B cell (primary cell): ENCODE measurements around the gene ARMH3. TPM values are rescaled to one million over a fixed set of nuclear protein-coding genes. Genes with fewer than 3 reads are reported as not detected.

ENCODE experiments used
- ATAC-seq: fragments of 200-7000 bp; cut with Tn5 transposase; one replicate; pipeline ENCODE4 v1.10.0; 2021; ENCODE audit warnings: low read depth, mild to moderate bottlenecking, moderate number of reproducible peaks, moderate library complexity
- CTCF ChIA-PET: fragments of 350-600 bp; sonication (Branson Sonifier 250); formaldehyde crosslinking; loops from one replicate; lab custom pipeline; 2021; ENCODE audit warnings: antibody characterized with exemption, inconsistent platforms; lab: Charles Lee
- POLR2A ChIA-PET: fragments of 350-600 bp; sonication (Branson Sonifier 250); formaldehyde crosslinking; loops from one replicate; lab custom pipeline; 2021; ENCODE audit warnings: antibody characterized with exemption; lab: Charles Lee
- DNase-seq: peaks from one replicate; pipeline ENCODE4 v3.0.0; 2013
- H2AFZ ChIP-seq: 2 replicates; pipeline ENCODE4 v1.6.1; 2012; ENCODE audit warnings: mild to moderate bottlenecking, low read depth, low read length; ENCODE audit not compliant: insufficient read depth, poor library complexity, severe bottlenecking
- H3K27ac ChIP-seq, 2 donors: 1 replicate in 1 of 2; 2 replicates in 1 of 2; pipeline ENCODE4 v1.5.1; 2012 to 2013; ENCODE audit warnings: low read length in 2 of 2, mild to moderate bottlenecking in 2 of 2, moderate library complexity in 1 of 2
- H3K27me3 ChIP-seq, 4 experiments: fragments of 200-600 bp in 1 of 4; sonication (generic) in 1 of 4; replicated peaks in 1 of 4; 1 replicate in 2 of 4; 2 replicates in 2 of 4; pipeline versions ENCODE4 v1.6.1 to v1.7.0; 2013 to 2016; ENCODE audit warnings: low read length in 3 of 4, mild to moderate bottlenecking in 2 of 4, mixed read lengths in 1 of 4, moderate library complexity in 1 of 4; ENCODE audit not compliant: insufficient read depth in 4 of 4, control insufficient read depth in 3 of 4; ENCODE audit errors: control extremely low read depth in 1 of 4
- H3K36me3 ChIP-seq, 2 experiments: replicated peaks in 1 of 2; 1 replicate in 1 of 2; 2 replicates in 1 of 2; pipeline versions ENCODE4 v1.6.1 to v1.7.1; 2013; ENCODE audit warnings: low read length in 1 of 2; ENCODE audit not compliant: insufficient read depth in 2 of 2, control insufficient read depth in 1 of 2; ENCODE audit errors: control extremely low read depth in 1 of 2, extremely low read depth in 1 of 2
- H3K4me1 ChIP-seq, 2 donors: fragments of 200-600 bp in 1 of 2; sonication (generic) in 1 of 2; 1 replicate in 1 of 2; 2 replicates in 1 of 2; pipeline versions ENCODE4 v1.5.1 to v1.6.1; 2013 to 2017; ENCODE audit warnings: low read length in 2 of 2; ENCODE audit not compliant: control insufficient read depth in 2 of 2, insufficient read depth in 2 of 2
- H3K4me2 ChIP-seq: replicated peaks from 2 replicates; pipeline ENCODE3; 2012; ENCODE audit warnings: mild to moderate bottlenecking, low read depth, low read length; ENCODE audit not compliant: poor library complexity, severe bottlenecking
- H3K4me3 ChIP-seq, 5 experiments: fragments of 200-600 bp in 1 of 5; sonication (generic) in 1 of 5; 1 replicate in 3 of 5; 2 replicates in 2 of 5; pipeline versions ENCODE4 v1.5.1 to v1.7.0; 2011 to 2016; ENCODE audit warnings: low read length in 4 of 5, mild to moderate bottlenecking in 4 of 5, low read depth in 2 of 5, control low read depth in 1 of 5, moderate library complexity in 1 of 5; ENCODE audit not compliant: insufficient read depth in 1 of 5; ENCODE audit errors: control extremely low read depth in 1 of 5, extremely low read depth in 1 of 5
- H3K79me2 ChIP-seq: fragments of 200-600 bp; sonication (generic); one replicate; pipeline ENCODE4 v1.6.0; 2016; ENCODE audit warnings: low read length; ENCODE audit not compliant: control insufficient read depth, insufficient read depth
- H3K9ac ChIP-seq: fragments of 200-600 bp; sonication (generic); 2 replicates; pipeline ENCODE4 v1.6.1; 2017; ENCODE audit warnings: mild to moderate bottlenecking, low read length, moderate library complexity
- H3K9me3 ChIP-seq, 3 donors: one replicate each; pipeline versions ENCODE4 v1.6.1 to v1.7.1; 2013; ENCODE audit warnings: low read length in 2 of 3; ENCODE audit not compliant: control insufficient read depth in 2 of 3, insufficient read depth in 1 of 3; ENCODE audit errors: control extremely low read depth in 1 of 3
- H4K20me1 ChIP-seq: 2 replicates; pipeline ENCODE4 v1.6.0; 2012; ENCODE audit warnings: mild to moderate bottlenecking, low read length; ENCODE audit not compliant: insufficient read depth, control insufficient read depth, poor library complexity, severe bottlenecking
- H3K27ac Mint-ChIP-seq: one replicate; pipeline ENCODE4 v1.8.0; 2021; ENCODE audit warnings: mixed read lengths
- H3K27me3 Mint-ChIP-seq: one replicate; pipeline ENCODE4 v1.8.0; 2021; ENCODE audit warnings: mixed read lengths
- H3K4me1 Mint-ChIP-seq: one replicate; pipeline ENCODE4 v1.8.0; 2021; ENCODE audit warnings: mixed read lengths
- H3K4me3 Mint-ChIP-seq: one replicate; pipeline ENCODE4 v1.8.0; 2021; ENCODE audit warnings: mixed read lengths
- H3K9me3 Mint-ChIP-seq: one replicate; pipeline ENCODE4 v1.8.0; 2022; ENCODE audit warnings: mixed read lengths; ENCODE audit not compliant: insufficient read depth
- CTCF ChIP-seq: fragments of 200-600 bp; IDR thresholded peaks from one replicate; pipeline ENCODE4 v1.8.0; 2022; ENCODE audit warnings: antibody characterized with exemption, mild to moderate bottlenecking
- EZH2 ChIP-seq: IDR thresholded peaks from 2 replicates; pipeline ENCODE4 v1.6.1; 2012; ENCODE audit warnings: borderline replicate concordance, low read depth, mild to moderate bottlenecking, moderate library complexity, low read length; ENCODE audit not compliant: insufficient read depth, poor library complexity, severe bottlenecking
- WGBS: methylation state at CpG from one replicate; pipeline ENCODE4 v1.1.5; 2013; ENCODE audit warnings: missing lambda C conversion rate; ENCODE audit not compliant: insufficient coverage; 5-methylcytosine and 5-hydroxymethylcytosine counted together
- intact Hi-C: fragments of 100-400 bp; cut with micrococcal nuclease; formaldehyde crosslinking; loops from one replicate; pipeline ENCODE4 v1.10.0; 2022
- polyA plus RNA-seq: library from polyadenylated mRNA; depleted of rRNA; stranded (reverse); fragments of >200 nt; gene quantifications from 2 replicates; pipeline ENCODE4 v1.2.3, GENCODE V29; 2012
- total RNA-seq, 2 donors: library from RNA; stranded (reverse); fragments of 120-200 nt in 1 of 2; gene quantifications; 1 replicate in 1 of 2; 2 replicates in 1 of 2; pipeline versions ENCODE4 v1.2.3 to v1.2.4, GENCODE V29; 2013 to 2022

Gene ARMH3
- total and polyA plus RNA-seq, 2 donors (not counting 1 experiment from before 2014, with no cell fraction given), result 33.4 to 40.7 TPM

GRCh38 chr10:101881036-101881774 is 174.8 kb downstream of the ARMH3 start:
- Histone ChIP-seq H3K9me3 (no peaks in the 10 kb centered on the region), H3K4me3 (no peak overlapping the region), H3K27ac (no peak overlapping the region), H3K79me2 (peaks cover 49% of the 10 kb centered on the region), H3K4me2 (no peak overlapping the region), H2AFZ (no peak overlapping the region), H3K4me1 (no peaks in the 10 kb centered on the region), H4K20me1 (no peaks in the 10 kb centered on the region), H3K27me3 (no peaks in the 10 kb centered on the region), H3K9ac (no peak overlapping the region), H3K36me3 (peaks cover 0 to 31% of the 10 kb centered on the region in 2 experiments)
- H3K9me3 Mint-ChIP-seq, result no peaks in the 10 kb centered on the region
- ChIA-PET POLR2A (interaction anchor here (0.6 kb wide), 1 partner anchor 127 kb away, joined by 8 read pairs; no protein-coding TSS in a partner anchor), CTCF (interaction anchor here (0.6 to 30.4 kb wide), 6 partner anchors 10 to 124 kb away, joined by 3 to 986 read pairs (median 12); no protein-coding TSS in a partner anchor)
- no peak overlapping the region for H3K27ac Mint-ChIP-seq
- DNase-seq (no peak), ATAC-seq (no peak)
- peaks cover 12% of the 10 kb centered on the region for H3K4me1 Mint-ChIP-seq
- intact Hi-C loops, result no loop called here
- WGBS, result no CpG with 5 or more reads among the region's 2 CpGs
- H3K4me3 Mint-ChIP-seq, result no peak overlapping the region
- no peak for TF ChIP-seq EZH2
- no peak for TF ChIP-seq CTCF
- H3K27me3 Mint-ChIP-seq, result no peaks in the 10 kb centered on the region

- WGBS, result 88% methylated on average over 1 of the region's 2 CpGs
- Histone ChIP-seq H4K20me1 (no peaks in the 10 kb centered on the region), H3K36me3 (peaks cover 0 to 28% of the 10 kb centered on the region in 2 experiments), H3K9me3 (no peaks in the 10 kb centered on the region), H3K4me1 (peaks cover 6% of the 10 kb centered on the region in 2 donors), H3K27me3 (no peaks in the 10 kb centered on the region), H3K79me2 (peaks cover 46% of the 10 kb centered on the region), H3K9ac (no peak overlapping the region), H3K27ac (no peak overlapping the region), H3K4me3 (no peak overlapping the region), H3K4me2 (no peak overlapping the region), H2AFZ (no peak overlapping the region)
- intact Hi-C loops, result no loop called here
- no peak overlapping the region for H3K27ac Mint-ChIP-seq
- ChIA-PET POLR2A (no interaction called here), CTCF (interaction anchor here (0.5 to 30.4 kb wide), 6 partner anchors 11 to 125 kb away, joined by 4 to 986 read pairs (median 12); no protein-coding TSS in a partner anchor)
- H3K27me3 Mint-ChIP-seq, result no peaks in the 10 kb centered on the region
- H3K4me1 Mint-ChIP-seq, result peaks cover 18% of the 10 kb centered on the region
- no peak overlapping the region for H3K4me3 Mint-ChIP-seq
- no peaks in the 10 kb centered on the region for H3K9me3 Mint-ChIP-seq
- TF ChIP-seq CTCF (no peak), EZH2 (no peak)
- DNase-seq (no peak), ATAC-seq (no peak)
These were observed 175.8 kb downstream of the ARMH3 start for GRCh38 chr10:101880232-101880573.
